Peyer's patch (tissue), 4 donors: ENCODE results near the gene TYMP.

Source experiments
- CTCF ChIP-seq, 6 experiments: fragments of 450-650 bp in 4 of 6; fragments of 200-600 bp in 2 of 6; sonication (generic) in 1 of 6; IDR thresholded peaks; one replicate each; pipeline ENCODE4 v1.5.1; 2017 to 2019; ENCODE audit warnings: antibody characterized with exemption in 6 of 6, mild to moderate bottlenecking in 3 of 6, moderate library complexity in 1 of 6
- POLR2A ChIP-seq, 2 donors: fragments of 450-650 bp; IDR thresholded peaks; one replicate each; pipeline ENCODE4 v1.5.1; 2017; ENCODE audit warnings: antibody characterized with exemption in 2 of 2, mild to moderate bottlenecking in 2 of 2, moderate library complexity in 2 of 2

GRCh38 chr22:50542416-50542927 lies 12.7 kb upstream of the TYMP start:
- TF ChIP-seq CTCF (IDR thresholded peaks at IDR 0.05) (peak in 1 of 6 experiments; percentile 13), POLR2A (IDR thresholded peaks at IDR 0.05) (no peak)
